Osteocyte (in vitro differentiated cells): ENCODE measurements around the gene ERCC3. TPM values are rescaled to one million over a fixed set of nuclear protein-coding genes. Genes with fewer than 3 reads are reported as not detected.

Experiments used
- DNase-seq: peaks from one replicate; pipeline ENCODE4 v3.0.0; 2021; ENCODE audit warnings: mixed read lengths; ENCODE audit not compliant: unreplicated experiment; ENCODE audit errors: extremely low spot score
- H3K27ac Mint-ChIP-seq: one replicate; pipeline ENCODE4 v1.8.0; 2021; ENCODE audit warnings: mild to moderate bottlenecking, mixed read lengths; ENCODE audit not compliant: unreplicated experiment
- H3K27me3 Mint-ChIP-seq: one replicate; pipeline ENCODE4 v1.8.0; 2021; ENCODE audit warnings: mixed read lengths; ENCODE audit not compliant: unreplicated experiment
- H3K36me3 Mint-ChIP-seq: one replicate; pipeline ENCODE4 v1.8.0; 2021; ENCODE audit warnings: mixed read lengths; ENCODE audit not compliant: unreplicated experiment
- H3K4me1 Mint-ChIP-seq: one replicate; pipeline ENCODE4 v1.8.0; 2021; ENCODE audit warnings: mixed read lengths; ENCODE audit not compliant: unreplicated experiment
- H3K4me3 Mint-ChIP-seq: one replicate; pipeline ENCODE4 v1.8.0; 2021; ENCODE audit warnings: mild to moderate bottlenecking, moderate library complexity, mixed read lengths; ENCODE audit not compliant: unreplicated experiment
- H3K9me3 Mint-ChIP-seq: one replicate; pipeline ENCODE4 v1.8.0; 2021; ENCODE audit warnings: mixed read lengths; ENCODE audit not compliant: unreplicated experiment
- total RNA-seq: library from RNA; stranded (reverse); gene quantifications from 2 replicates; pipeline ENCODE4 v1.2.1, GENCODE V29; 2021
- TF ChIP-seq, protein P1 (sequence below): fragments of 200-600 bp; sonication (generic); IDR thresholded peaks from 2 replicates; pipeline ENCODE4 v1.5.0; 2021; ENCODE audit warnings: antibody characterized with exemption, mild to moderate bottlenecking, moderate library complexity

Gene ERCC3
- total RNA-seq, 1 donor from 2014 or later, result 50.3 TPM

DNA sequence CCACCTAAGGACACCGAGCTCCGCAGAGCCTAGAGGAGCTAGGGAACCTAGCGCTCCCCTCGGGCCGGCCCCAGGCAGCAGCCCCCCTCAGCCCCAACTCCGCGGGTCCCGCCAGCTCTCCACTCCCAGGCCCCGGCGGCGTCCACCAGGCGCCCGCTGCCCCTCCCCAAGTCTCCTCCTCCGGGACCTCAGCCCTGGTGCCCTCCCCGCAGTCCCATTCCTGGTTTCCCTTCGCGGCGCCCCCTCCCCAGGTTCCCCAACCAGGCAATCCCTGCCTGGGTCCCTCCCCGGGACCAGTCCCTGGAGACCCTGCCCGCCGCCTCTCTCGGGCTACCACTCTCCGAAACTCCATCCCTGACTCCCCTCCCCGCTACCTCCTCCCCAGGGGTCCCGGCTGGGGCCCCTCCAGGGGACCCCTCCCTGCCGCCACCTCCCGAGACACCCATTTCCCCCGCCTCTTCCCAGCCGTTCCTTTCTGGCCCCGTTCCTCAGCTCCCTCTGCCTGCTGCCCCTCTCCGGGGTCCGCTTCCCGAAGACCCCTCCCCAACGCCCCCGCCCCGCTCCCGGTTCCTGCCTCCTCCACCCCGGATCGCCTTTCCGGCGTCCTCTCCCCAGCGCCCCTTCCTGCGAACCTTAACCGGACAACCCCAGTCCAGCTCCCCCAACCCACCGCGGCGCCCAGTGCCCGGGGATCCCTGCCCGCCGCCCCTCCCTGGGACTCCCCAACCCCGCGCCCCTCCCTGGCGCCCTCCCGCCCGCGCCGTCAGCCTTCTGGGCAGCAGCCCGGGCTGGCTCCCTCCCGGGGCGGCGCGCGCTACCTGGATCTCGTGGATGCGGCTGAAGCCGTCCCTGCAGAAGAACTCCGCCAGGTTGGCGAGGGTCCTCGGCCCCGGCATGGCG lies 74.5 kb downstream of the ERCC3 start:
- TF ChIP-seq, protein P1, sequence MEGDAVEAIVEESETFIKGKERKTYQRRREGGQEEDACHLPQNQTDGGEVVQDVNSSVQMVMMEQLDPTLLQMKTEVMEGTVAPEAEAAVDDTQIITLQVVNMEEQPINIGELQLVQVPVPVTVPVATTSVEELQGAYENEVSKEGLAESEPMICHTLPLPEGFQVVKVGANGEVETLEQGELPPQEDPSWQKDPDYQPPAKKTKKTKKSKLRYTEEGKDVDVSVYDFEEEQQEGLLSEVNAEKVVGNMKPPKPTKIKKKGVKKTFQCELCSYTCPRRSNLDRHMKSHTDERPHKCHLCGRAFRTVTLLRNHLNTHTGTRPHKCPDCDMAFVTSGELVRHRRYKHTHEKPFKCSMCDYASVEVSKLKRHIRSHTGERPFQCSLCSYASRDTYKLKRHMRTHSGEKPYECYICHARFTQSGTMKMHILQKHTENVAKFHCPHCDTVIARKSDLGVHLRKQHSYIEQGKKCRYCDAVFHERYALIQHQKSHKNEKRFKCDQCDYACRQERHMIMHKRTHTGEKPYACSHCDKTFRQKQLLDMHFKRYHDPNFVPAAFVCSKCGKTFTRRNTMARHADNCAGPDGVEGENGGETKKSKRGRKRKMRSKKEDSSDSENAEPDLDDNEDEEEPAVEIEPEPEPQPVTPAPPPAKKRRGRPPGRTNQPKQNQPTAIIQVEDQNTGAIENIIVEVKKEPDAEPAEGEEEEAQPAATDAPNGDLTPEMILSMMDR, result no peak
- Mint-ChIP-seq H3K27me3 (no peaks in the 10 kb centered on the region), H3K4me3 (peak overlapping the region; percentile 93), H3K4me1 (peaks cover 57% of the 10 kb centered on the region), H3K36me3 (peaks cover 3% of the 10 kb centered on the region), H3K9me3 (peaks cover 6% of the 10 kb centered on the region), H3K27ac (peak overlapping the region; percentile 97)
- no peak for DNase-seq

DNA sequence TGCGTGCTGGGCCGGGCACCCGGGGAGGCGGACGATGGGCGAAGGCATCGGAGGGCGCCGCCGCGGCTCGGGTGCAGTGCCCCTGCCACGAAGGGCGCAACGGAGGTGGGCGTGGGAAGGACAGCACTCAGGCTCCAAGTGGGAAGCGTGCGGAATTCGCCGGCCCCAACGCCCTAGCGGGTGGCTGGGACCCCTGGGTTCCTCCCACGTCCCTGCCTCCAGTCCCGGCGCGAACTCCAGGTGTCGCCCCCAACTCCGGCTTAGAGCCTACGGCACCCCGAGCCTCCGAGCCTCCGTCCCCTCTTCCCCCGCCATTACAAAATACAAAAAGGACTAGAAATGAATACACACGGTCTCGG lies 75.2 kb downstream of the ERCC3 start:
- peak overlapping the region; percentile 93 for H3K4me3 Mint-ChIP-seq
- no peak for DNase-seq
- TF ChIP-seq, protein P1, result no peak
- H3K36me3 Mint-ChIP-seq, result peaks cover 5% of the 10 kb centered on the region
- peaks cover 6% of the 10 kb centered on the region for H3K9me3 Mint-ChIP-seq
- peaks cover 58% of the 10 kb centered on the region for H3K4me1 Mint-ChIP-seq
- H3K27ac Mint-ChIP-seq, result peak overlapping the region; percentile 97
- no peaks in the 10 kb centered on the region for H3K27me3 Mint-ChIP-seq

DNA sequence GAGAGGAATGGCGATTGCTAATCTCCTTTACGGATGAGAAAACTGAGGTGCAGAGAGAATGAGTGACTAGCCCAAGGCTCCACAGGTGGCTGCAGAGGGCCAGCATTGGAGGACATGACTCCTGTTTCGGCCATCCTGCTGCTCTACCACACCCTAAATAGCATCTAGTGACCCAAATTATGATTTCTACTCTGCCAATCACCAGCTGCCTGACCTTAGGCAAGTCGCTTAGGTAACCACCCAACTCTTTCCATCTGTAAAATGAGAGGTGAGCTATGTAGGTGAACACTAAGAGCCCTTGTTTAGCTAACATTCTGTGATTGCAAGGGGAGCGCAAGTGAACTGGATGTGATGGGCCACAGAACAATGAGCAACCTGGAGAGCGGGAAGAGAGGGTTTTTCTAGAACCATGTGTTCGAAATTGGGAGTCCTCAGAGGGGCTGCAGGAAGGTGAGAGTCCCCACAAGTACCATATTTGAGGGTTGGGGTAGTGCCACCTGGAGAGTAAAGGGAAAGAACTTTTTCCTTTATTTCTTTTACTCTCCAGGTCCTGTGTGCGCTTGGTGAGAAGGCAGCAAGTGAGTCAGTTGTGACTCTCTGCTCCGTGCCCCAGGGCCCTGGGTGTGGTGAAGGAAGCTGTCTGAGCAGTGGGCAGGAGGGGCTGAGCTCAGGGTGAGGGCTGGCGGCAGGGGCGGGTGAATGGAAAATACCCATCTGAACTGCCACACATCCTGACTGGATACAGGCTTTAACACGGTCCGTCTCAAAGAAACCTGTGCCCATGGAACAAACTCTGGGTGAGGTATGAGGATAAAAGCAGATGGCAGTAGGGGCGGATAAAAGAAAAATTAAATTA lies 76.2 kb downstream of the ERCC3 start:
- Mint-ChIP-seq H3K27me3 (no peaks in the 10 kb centered on the region), H3K9me3 (peaks cover 6% of the 10 kb centered on the region), H3K4me3 (peak overlapping the region; percentile 93), H3K4me1 (peaks cover 54% of the 10 kb centered on the region), H3K36me3 (peaks cover 13% of the 10 kb centered on the region), H3K27ac (peak overlapping the region; percentile 97)
- TF ChIP-seq, protein P1, result no peak
- DNase-seq, result peak; percentile 95

DNA sequence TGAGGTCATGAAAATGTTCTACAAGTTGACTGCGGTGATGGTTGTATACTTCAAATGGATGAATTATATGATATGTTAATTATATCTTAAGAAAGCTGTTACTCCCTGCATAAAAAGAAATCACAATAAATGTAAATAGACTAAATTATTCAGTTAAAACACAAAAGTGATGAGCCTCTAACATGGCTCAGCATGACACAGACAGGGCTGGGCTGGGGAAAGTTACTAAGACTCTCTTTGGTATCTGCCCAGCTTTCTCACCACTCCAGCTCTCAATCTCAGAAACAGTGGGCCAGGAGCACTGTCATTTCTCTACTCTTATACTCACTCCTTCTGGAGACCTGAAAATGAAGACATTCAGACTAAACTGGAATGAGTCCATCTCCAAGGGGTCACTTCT lies 77.4 kb downstream of the ERCC3 start:
- Mint-ChIP-seq H3K27me3 (no peaks in the 10 kb centered on the region), H3K4me3 (no peak overlapping the region)

More for the DNA sequence above, 77.4 kb downstream of the ERCC3 start:
- peaks cover 13% of the 10 kb centered on the region for H3K36me3 Mint-ChIP-seq
- H3K9me3 Mint-ChIP-seq, result peaks cover 6% of the 10 kb centered on the region
- H3K27ac Mint-ChIP-seq, result peak overlapping the region; percentile 97
- TF ChIP-seq, protein P1, result no peak
- peaks cover 54% of the 10 kb centered on the region for H3K4me1 Mint-ChIP-seq
- no peak for DNase-seq
